Thyroid gland (tissue), 4 donors: ENCODE measurements around the gene SUPV3L1. TPM values are rescaled to one million over a fixed set of nuclear protein-coding genes. Genes with fewer than 3 reads are reported as not detected.
"Not testable (repeated sequence)": the region's sequence is repeated elsewhere in the genome, so short reads cannot be mapped to it uniquely, and the experiment has no call there.

Experiments used
- DNase-seq, 2 donors: peaks; one replicate each; pipeline ENCODE4 v3.0.0-alpha.2; 2019
- H3K27ac ChIP-seq, 3 donors: fragments of 200-600 bp; sonication (generic); 1 replicate in 2 of 3; 2 replicates in 1 of 3; pipeline ENCODE4 v1.5.1; 2016 to 2019; ENCODE audit warnings: mild to moderate bottlenecking in 1 of 3, moderate library complexity in 1 of 3
- H3K27me3 ChIP-seq: fragments of 200-600 bp; sonication (generic); one replicate; pipeline ENCODE4 v1.5.1; 2019
- H3K36me3 ChIP-seq, 2 donors: fragments of 200-600 bp; sonication (generic); one replicate each; pipeline ENCODE4 v1.5.1; 2016 to 2019
- H3K4me1 ChIP-seq, 2 donors: fragments of 200-600 bp; sonication (generic); one replicate each; pipeline ENCODE4 v1.5.1; 2017 to 2019
- H3K4me3 ChIP-seq, 3 donors: fragments of 200-600 bp; sonication (generic); replicated peaks in 1 of 3; 1 replicate in 2 of 3; 2 replicates in 1 of 3; pipeline ENCODE4 v1.5.1; 2016; ENCODE audit warnings: mild to moderate bottlenecking in 1 of 3
- H3K9me3 ChIP-seq: fragments of 200-600 bp; sonication (generic); one replicate; pipeline ENCODE4 v1.5.1; 2017
- CTCF ChIP-seq, 6 experiments: fragments of 200-600 bp in 3 of 6; fragments of 450-650 bp in 3 of 6; sonication (generic) in 3 of 6; IDR thresholded peaks; one replicate each; pipeline ENCODE4 v1.5.1; 2016 to 2019; ENCODE audit warnings: antibody characterized with exemption in 6 of 6, mild to moderate bottlenecking in 2 of 6, inconsistent platforms in 1 of 6, moderate library complexity in 1 of 6
- POLR2A ChIP-seq, 2 donors: fragments of 450-650 bp; IDR thresholded peaks; one replicate each; pipeline ENCODE4 v1.6.1; 2017; ENCODE audit warnings: antibody characterized with exemption in 2 of 2, mild to moderate bottlenecking in 2 of 2, moderate library complexity in 1 of 2
- WGBS, 2 donors: methylation state at CpG; one replicate each; pipeline ENCODE4 v1.1.5; 2017; 5-methylcytosine and 5-hydroxymethylcytosine counted together
- intact Hi-C: fragments of 100-400 bp; cut with DNase I; formaldehyde crosslinking; loops from one replicate; pipeline ENCODE4 v1.15.1; 2023
- total RNA-seq, 4 donors: library from RNA; depleted of rRNA; stranded (reverse); fragments of >200 nt; gene quantifications; one replicate each; pipeline ENCODE4 v1.2.3, GENCODE V29; 2016

Gene SUPV3L1
- total RNA-seq, 4 donors from 2014 or later, result 25.1 to 31.6 (median 27.8) TPM

- TF ChIP-seq CTCF (IDR thresholded peaks at IDR 0.05), result no peak
- no peak for TF ChIP-seq POLR2A (IDR thresholded peaks at IDR 0.05)
- H3K9me3 ChIP-seq, result no peaks in the 10 kb centered on the region
- no peaks in the 10 kb centered on the region for H3K4me1 ChIP-seq
- no peak overlapping the region for H3K27ac ChIP-seq
- no peak overlapping the region for H3K4me3 ChIP-seq
- 93 to 98% methylated on average over 10 to 11 of the region's 14 CpGs for WGBS, 2 donors
- H3K36me3 ChIP-seq, result no peaks in the 10 kb centered on the region
- intact Hi-C loops, result no loop called here
- H3K27me3 ChIP-seq, result no peaks in the 10 kb centered on the region
- no peak for DNase-seq
Measured at GRCh38 chr10:69250041-69250440, 70.0 kb downstream of the SUPV3L1 start.

GRCh38 chr10:69251417-69251816, 71.4 kb downstream of the SUPV3L1 start:
- H3K9me3 ChIP-seq, H3K27ac ChIP-seq, intact Hi-C loops, H3K4me3 ChIP-seq, DNase-seq, H3K36me3 ChIP-seq, H3K4me1 ChIP-seq, H3K27me3 ChIP-seq: not testable (repeated sequence)
- WGBS, 2 donors, result 93 to 94% methylated on average over 2 of the region's 2 CpGs

- DNase-seq, result no peak
- no peaks in the 10 kb centered on the region for H3K4me1 ChIP-seq
- no peaks in the 10 kb centered on the region for H3K36me3 ChIP-seq
- TF ChIP-seq CTCF (IDR thresholded peaks at IDR 0.05) (no peak), POLR2A (IDR thresholded peaks at IDR 0.05) (no peak)
- intact Hi-C loops, result no loop called here
- H3K27me3 ChIP-seq, result no peaks in the 10 kb centered on the region
- no peak overlapping the region for H3K4me3 ChIP-seq
- WGBS, 2 donors, result 39 to 78% methylated on average over 2 to 3 of the region's 3 CpGs
- H3K27ac ChIP-seq, result no peak overlapping the region
- H3K9me3 ChIP-seq, result no peaks in the 10 kb centered on the region
Measured at GRCh38 chr10:69253171-69253570, 73.1 kb downstream of the SUPV3L1 start.

DNA sequence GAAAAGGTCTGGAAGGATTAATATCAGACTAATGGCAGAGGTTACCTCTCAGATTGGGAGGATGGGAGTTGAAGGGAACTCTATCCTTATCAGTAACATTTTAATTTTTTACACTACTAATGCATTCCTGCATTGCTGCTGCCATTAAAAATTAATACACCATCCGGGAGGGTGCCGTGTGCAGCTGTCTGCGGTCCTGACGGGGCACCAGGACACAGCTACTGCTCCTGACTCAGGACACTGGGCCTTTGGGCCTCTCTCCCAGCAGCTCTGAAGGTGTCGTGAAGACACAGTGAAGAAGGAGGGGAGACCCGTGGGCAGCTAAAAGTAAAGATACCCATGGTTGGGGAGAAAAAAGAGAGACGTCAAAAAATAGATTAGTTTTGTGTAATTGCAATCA, 74.8 kb downstream of the SUPV3L1 start:
- H3K27me3 ChIP-seq, result no peaks in the 10 kb centered on the region
- no peak overlapping the region for H3K27ac ChIP-seq
- TF ChIP-seq POLR2A (IDR thresholded peaks at IDR 0.05) (no peak), CTCF (IDR thresholded peaks at IDR 0.05) (no peak)
- no peaks in the 10 kb centered on the region for H3K4me1 ChIP-seq
- H3K36me3 ChIP-seq, result no peaks in the 10 kb centered on the region
- intact Hi-C loops, result no loop called here
- no peaks in the 10 kb centered on the region for H3K9me3 ChIP-seq
- 61 to 79% methylated on average over 7 of the region's 7 CpGs for WGBS, 2 donors
- no peak for DNase-seq
- H3K4me3 ChIP-seq, result no peak overlapping the region

Other genes starting within 250 kb of the SUPV3L1 start
- gene DDX21, start 224.1 kb upstream of the SUPV3L1 start, total RNA-seq, result 10 to 100 TPM; 30.9 to 56.1 (median 38.1) TPM
- 10 to 100 TPM; 37.9 to 54.1 (median 42.8) TPM for gene KIFBP, start 191.4 kb upstream of the SUPV3L1 start, total RNA-seq
- gene SRGN, start 92.1 kb upstream of the SUPV3L1 start, total RNA-seq, result 100 to 1,000 TPM in 1 of 4 donors, 10 to 100 TPM in 3; 30.7 to 140 (median 40.3) TPM
- 10 to 100 TPM; 32.5 to 41.0 (median 36.7) TPM for gene VPS26A, start 56.1 kb upstream of the SUPV3L1 start, total RNA-seq
- 10 to 100 TPM in 2 of 4 donors, 1 to 10 TPM in 2; 2.4 to 21.1 (median 8.5) TPM for gene HKDC1, start 40.1 kb downstream of the SUPV3L1 start, total RNA-seq
- 100 to 1,000 TPM; 106 to 231 (median 189) TPM for gene HK1, start 98.3 kb downstream of the SUPV3L1 start, total RNA-seq
- not detected for gene TACR2, start 236.7 kb downstream of the SUPV3L1 start, total RNA-seq